ENCODE measurements around the gene LSG1.

- TF ChIP-seq EZH2phosphoT487 (IDR thresholded peaks at IDR 0.05; ENCODE audit: insufficient read depth, low read depth) (no peak), EZH2 (IDR thresholded peaks at IDR 0.05; ENCODE audit: insufficient read depth, poor library complexity, severe bottlenecking) (no peak)
Observed at GRCh38 chr3:194598771-194599557, 73.0 kb downstream of the LSG1 start.

Data from GM23248 (cell line).